ENCODE data around the gene LRRC3. TPM values are rescaled to one million over a fixed set of nuclear protein-coding genes. Genes with fewer than 3 reads are reported as not detected.

Gene LRRC3
- total and polyA plus RNA-seq, 2 donors (not counting 3 experiments of a cell fraction or from before 2014, with no cell fraction given), result 4.8 to 4.9 TPM

DNA sequence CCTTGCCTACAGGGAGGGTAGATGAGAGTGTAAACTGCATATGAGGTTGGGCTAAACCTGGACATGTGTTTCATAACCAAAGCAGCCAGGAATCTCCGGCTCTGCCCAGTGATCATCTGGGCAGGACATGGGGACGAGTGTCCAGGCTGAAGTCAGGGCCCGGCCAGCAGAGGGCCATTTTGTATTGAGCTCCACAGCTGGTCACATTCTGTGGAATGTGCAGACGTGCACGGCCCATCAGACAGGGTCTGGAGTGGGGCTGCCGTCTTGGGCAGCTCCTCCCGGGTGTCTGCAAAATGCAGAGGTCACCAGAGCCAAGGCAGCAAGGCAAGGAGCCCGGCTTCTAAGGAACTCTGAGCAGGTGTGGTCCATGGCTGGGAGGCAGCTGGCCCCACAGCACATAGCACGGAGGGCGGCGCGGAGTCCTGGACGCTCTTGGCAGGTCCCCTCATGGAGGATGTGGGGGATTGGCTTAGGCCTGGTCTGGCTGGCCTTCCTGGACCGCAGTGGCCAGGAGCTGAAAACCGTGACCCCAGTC, 6.2 kb downstream of the LRRC3 start:
- H3K4me2 ChIP-seq (ENCODE audit: insufficient read depth, low read length), result no peak overlapping the region
- ChIA-PET CTCF (interaction anchor here (0.9 to 1.1 kb wide), 3 partner anchors 12 to 332 kb away, joined by 3 to 7 read pairs (median 4); no protein-coding TSS in a partner anchor), POLR2A (no interaction called here)
- no peaks in the 10 kb centered on the region for H3K27me3 ChIP-seq (ENCODE audit: control insufficient read depth in 2 of 2, insufficient read depth in 2 of 2, low read length in 2 of 2)
- DNase-seq (ENCODE audit: low read depth, low spot score) (no peak), FAIRE-seq (no peak)
- no peak overlapping the region for H3K4me3 ChIP-seq (replicated peaks in 1 of 3; ENCODE audit: insufficient read depth in 1 of 3, low read depth in 1 of 3, low read length in 3 of 3)
- no peaks in the 10 kb centered on the region for H3K9me1 ChIP-seq (replicated peaks; ENCODE audit: control insufficient read depth, extremely low read depth, insufficient read depth, low read length)
- H4K20me1 ChIP-seq (replicated peaks; ENCODE audit: control insufficient read depth, extremely low read depth, insufficient read depth, low read length), result no peaks in the 10 kb centered on the region
- no peaks in the 10 kb centered on the region for H3K36me3 ChIP-seq (ENCODE audit: control insufficient read depth in 2 of 2, extremely low read depth in 1 of 2, insufficient read depth in 2 of 2, low read length in 2 of 2)
- intact Hi-C loops (cut with micrococcal nuclease), result no loop called here
- H3K79me2 ChIP-seq (ENCODE audit: control insufficient read depth, insufficient read depth, low read length), result no peaks in the 10 kb centered on the region
- no TSS peak for BruUV-seq (replicated peaks)
- TF ChIP-seq JUN (IDR thresholded peaks at IDR 0.05; ENCODE audit: borderline replicate concordance, insufficient read depth, insufficient read length, low read depth) (no peak), MYC (IDR thresholded peaks at IDR 0.05; ENCODE audit: low read depth, low read length) (no peak), CTCF (IDR thresholded peaks at IDR 0.05; ENCODE audit: extremely low read depth in 1 of 2, insufficient read depth in 1 of 2, low read depth in 1 of 2, low read length in 2 of 2) (peak in 1 of 2 donors; percentile 3)
- TF ChIP-seq, protein P1, sequence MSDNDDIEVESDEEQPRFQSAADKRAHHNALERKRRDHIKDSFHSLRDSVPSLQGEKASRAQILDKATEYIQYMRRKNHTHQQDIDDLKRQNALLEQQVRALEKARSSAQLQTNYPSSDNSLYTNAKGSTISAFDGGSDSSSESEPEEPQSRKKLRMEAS (IDR thresholded peaks at IDR 0.05; ENCODE audit: insufficient read depth, insufficient read length), result no peak
- no peak overlapping the region for H3K27ac ChIP-seq (ENCODE audit: insufficient read depth, low read depth, low read length)
- no peak overlapping the region for H3K9ac ChIP-seq (replicated peaks; ENCODE audit: extremely low read depth, insufficient read depth, low read length)
- no peak overlapping the region for H2AFZ ChIP-seq (ENCODE audit: low read depth, low read length)
- H3K4me1 ChIP-seq (ENCODE audit: control insufficient read depth, extremely low read depth, insufficient read depth, low read length), result no peaks in the 10 kb centered on the region
- dilution Hi-C loops (cut with MboI; ENCODE audit: extremely low pct_ligation_motif_present, low sequenced_read_pairs), result no loop called here
- H3K9me3 ChIP-seq (replicated peaks; ENCODE audit: control insufficient read depth, insufficient read depth, low read length), result no peaks in the 10 kb centered on the region

Data from endothelial cell of umbilical vein (primary cell).